ENCODE results near the gene BMF.

The BMF gene

DNA sequence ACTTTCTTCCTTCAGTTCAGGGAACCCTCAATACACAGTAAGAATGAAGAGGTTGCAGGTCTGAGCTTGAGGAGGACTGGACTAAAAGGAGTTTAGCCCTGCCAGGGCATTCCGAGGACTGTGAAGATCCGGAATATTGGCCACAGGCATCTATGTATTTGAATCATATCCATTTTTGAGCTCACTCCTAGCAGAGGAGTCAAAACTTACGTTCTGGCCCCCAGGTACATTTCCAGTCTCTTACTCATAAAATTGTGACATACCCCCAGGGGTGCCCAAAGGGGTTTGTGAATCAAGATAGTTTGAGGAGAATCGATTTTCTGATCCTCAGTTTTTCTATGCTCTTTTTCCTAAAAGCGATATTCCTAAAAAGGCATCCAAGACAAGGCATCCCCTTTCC lies 42.1 kb downstream of the BMF start:
- Histone ChIP-seq H3K36me3 (ENCODE audit: insufficient read depth, low read length) (no peaks in the 10 kb centered on the region), H3K27me3 (ENCODE audit: control insufficient read depth in 1 of 2, insufficient read depth in 2 of 2, low read length in 2 of 2) (no peaks in the 10 kb centered on the region), H3K27ac (ENCODE audit: low read depth, low read length) (no peak overlapping the region), H3K4me3 (ENCODE audit: low read depth in 1 of 2, low read length in 2 of 2) (no peak overlapping the region), H3K9ac (ENCODE audit: low read length) (no peak overlapping the region), H3K9me3 (ENCODE audit: low read length) (no peaks in the 10 kb centered on the region), H3K4me1 (ENCODE audit: insufficient read depth, low read length) (peaks cover 29% of the 10 kb centered on the region)

DNA sequence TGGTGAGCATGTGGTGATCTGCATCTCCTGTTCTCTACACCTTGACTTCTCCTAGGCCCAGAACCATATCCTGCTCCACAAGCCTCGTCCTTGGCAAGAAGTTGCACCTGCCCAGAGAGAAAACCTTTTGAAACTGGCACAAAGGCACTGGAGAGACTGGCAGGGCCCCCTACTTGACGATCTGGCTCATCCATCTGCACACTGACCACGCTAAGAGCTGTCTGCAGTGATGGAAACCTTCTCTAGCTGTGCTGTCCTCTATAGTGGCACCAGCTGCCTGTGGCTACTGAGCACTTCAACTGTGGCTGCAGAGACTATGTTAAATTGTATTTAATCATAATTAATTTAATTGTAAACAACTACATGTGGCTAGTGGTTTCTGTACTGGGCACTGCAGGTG lies 43.5 kb downstream of the BMF start:
- no peak overlapping the region for H3K9ac ChIP-seq (ENCODE audit: low read length)
- no peaks in the 10 kb centered on the region for H3K9me3 ChIP-seq (ENCODE audit: low read length)
- H3K27ac ChIP-seq (ENCODE audit: low read depth, low read length), result no peak overlapping the region
- no peaks in the 10 kb centered on the region for H3K36me3 ChIP-seq (ENCODE audit: insufficient read depth, low read length)
- H3K4me1 ChIP-seq (ENCODE audit: insufficient read depth, low read length), result peaks cover 29% of the 10 kb centered on the region
- H3K27me3 ChIP-seq (ENCODE audit: control insufficient read depth in 1 of 2, insufficient read depth in 2 of 2, low read length in 2 of 2), result no peaks in the 10 kb centered on the region
- H3K4me3 ChIP-seq (ENCODE audit: low read depth in 1 of 2, low read length in 2 of 2), result no peak overlapping the region

DNA sequence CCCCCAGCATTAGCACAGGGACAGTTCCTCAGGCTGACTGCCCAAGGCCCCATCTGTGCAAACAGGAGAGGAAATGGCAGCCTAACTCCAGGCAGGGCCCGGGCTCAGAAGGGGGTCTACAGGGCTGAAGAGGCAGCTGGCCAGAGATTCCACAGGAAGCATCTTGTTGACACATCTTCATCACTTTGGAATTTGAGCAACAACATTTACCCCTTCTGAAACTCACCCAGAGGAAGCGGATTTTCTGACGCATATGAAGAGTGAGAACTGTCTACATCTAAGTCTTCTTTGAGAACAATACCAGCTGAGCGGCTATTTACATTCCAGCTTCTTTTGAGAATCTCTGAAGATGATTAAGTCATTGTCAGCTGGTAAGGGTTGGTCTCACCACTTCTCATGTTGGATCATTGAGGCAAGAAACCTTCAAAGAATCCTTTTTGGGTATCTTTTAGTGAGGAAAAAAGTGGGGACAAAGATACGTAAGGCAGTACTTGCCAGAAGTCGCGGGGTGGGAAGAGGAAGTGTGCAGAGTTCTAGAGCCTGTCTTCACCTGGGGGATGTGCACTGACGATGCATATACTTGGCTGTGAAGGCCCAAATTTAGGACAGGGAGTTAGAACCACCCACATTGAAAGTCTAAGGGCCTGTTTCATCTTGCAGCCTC lies 44.3 kb downstream of the BMF start:
- Histone ChIP-seq H3K36me3 (ENCODE audit: insufficient read depth, low read length) (no peaks in the 10 kb centered on the region), H3K9ac (ENCODE audit: low read length) (no peak overlapping the region), H3K27me3 (ENCODE audit: control insufficient read depth in 1 of 2, insufficient read depth in 2 of 2, low read length in 2 of 2) (no peaks in the 10 kb centered on the region), H3K4me1 (ENCODE audit: insufficient read depth, low read length) (peaks cover 21% of the 10 kb centered on the region), H3K4me3 (ENCODE audit: low read depth in 1 of 2, low read length in 2 of 2) (no peak overlapping the region), H3K27ac (ENCODE audit: low read depth, low read length) (no peak overlapping the region), H3K9me3 (ENCODE audit: low read length) (no peaks in the 10 kb centered on the region)

DNA sequence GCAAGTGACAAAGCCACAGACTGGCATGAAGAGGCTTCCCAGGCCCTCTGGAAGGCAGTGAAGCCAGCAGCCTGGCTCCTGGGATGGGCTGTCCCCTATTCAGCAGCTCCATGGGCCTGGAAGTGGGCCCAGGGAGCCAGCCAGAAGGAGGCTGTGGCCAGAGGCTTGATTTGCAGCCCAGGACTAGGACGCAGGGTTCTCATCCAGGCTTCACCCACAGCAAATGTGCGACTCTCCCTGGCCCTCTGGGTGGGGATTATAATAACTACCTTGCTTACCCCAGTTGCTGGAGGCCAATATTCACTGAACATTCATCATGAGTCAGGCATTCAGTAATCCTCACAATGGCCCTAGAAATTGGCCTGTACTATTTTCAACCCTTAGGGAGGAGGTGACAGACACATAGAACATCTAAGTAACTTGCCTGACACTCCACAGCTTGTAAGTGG lies 45.1 kb downstream of the BMF start:
- Histone ChIP-seq H3K4me3 (ENCODE audit: low read depth in 1 of 2, low read length in 2 of 2) (no peak overlapping the region), H3K9ac (ENCODE audit: low read length) (no peak overlapping the region), H3K4me1 (ENCODE audit: insufficient read depth, low read length) (peaks cover 18% of the 10 kb centered on the region), H3K27ac (ENCODE audit: low read depth, low read length) (no peak overlapping the region), H3K36me3 (ENCODE audit: insufficient read depth, low read length) (no peaks in the 10 kb centered on the region), H3K9me3 (ENCODE audit: low read length) (no peaks in the 10 kb centered on the region), H3K27me3 (ENCODE audit: control insufficient read depth in 1 of 2, insufficient read depth in 2 of 2, low read length in 2 of 2) (no peaks in the 10 kb centered on the region)

DNA sequence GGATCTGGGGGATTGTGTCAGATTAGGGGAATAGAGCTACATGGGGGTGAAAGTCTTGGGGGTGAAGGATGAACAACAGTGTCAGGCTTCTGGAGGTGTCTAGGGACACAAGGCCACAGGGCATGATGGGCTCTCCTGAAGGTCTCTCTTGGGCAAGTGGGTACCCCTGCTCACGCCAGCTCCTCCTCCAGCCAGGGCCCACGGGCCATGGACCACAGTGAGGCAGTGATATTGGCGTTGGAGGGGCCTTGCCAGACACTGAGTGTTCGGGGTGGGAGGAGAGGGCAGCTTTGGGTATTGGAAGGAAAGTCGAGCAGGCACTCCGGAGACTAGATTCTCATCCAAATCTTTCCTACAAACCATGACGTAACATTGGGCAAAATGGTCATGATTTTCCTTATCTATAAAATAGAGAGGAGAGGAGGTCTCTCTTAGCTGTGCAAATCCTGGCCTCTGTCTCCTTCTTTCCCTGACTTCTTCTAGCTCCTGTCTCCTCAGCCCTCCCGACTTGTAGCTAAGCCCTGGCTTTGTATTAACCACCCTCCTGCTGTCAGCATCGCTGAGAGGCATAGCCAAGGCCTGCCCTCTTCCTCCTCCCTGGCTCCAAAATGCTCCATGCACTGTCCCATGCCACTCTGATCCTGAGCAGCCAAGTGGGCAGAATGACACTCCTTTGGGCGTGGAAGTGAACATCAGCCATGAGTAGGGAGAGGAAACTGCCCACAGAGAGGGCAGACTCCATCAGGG lies 45.7 kb downstream of the BMF start:
- Histone ChIP-seq H3K9me3 (ENCODE audit: low read length) (no peaks in the 10 kb centered on the region), H3K4me1 (ENCODE audit: insufficient read depth, low read length) (peaks cover 18% of the 10 kb centered on the region), H3K27me3 (ENCODE audit: control insufficient read depth in 1 of 2, insufficient read depth in 2 of 2, low read length in 2 of 2) (no peaks in the 10 kb centered on the region), H3K27ac (ENCODE audit: low read depth, low read length) (no peak overlapping the region), H3K9ac (ENCODE audit: low read length) (no peak overlapping the region), H3K36me3 (ENCODE audit: insufficient read depth, low read length) (no peaks in the 10 kb centered on the region), H3K4me3 (ENCODE audit: low read depth in 1 of 2, low read length in 2 of 2) (no peak overlapping the region)

DNA sequence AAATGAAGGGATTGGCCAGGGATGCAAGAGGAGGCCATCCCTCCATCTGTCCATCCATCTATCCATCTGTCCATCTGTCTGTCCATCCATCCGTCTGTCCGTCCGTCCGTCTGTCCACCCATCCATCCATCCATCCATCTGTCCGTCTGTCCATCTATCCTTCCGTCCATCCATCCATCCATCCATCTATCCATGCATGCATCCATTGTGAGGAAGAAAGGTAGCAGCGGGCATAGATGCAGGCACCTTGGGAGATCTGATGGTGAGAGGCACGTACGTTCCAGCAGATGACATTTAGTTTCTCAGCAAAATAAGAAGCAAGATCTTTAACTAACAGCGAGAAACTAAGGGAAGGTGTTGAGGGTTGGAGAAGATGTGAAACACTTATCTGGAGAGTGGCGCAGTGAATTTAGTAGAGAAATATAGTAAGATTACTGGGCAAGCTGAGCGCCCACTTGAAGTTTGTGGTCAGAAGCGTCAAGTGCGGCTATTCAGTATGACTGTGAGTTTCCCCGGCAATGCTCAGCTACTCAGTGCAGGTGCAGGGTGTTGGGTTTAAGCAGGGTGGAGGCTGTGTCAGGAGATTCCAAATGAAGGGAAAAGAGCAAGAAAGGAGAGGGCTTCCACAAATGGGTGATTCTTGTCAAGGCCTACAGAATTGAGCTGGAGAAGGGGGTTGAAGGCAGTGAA lies 47.3 kb downstream of the BMF start:
- Histone ChIP-seq H3K9ac (ENCODE audit: low read length) (no peak overlapping the region), H3K9me3 (ENCODE audit: low read length) (no peaks in the 10 kb centered on the region), H3K27me3 (ENCODE audit: control insufficient read depth in 1 of 2, insufficient read depth in 2 of 2, low read length in 2 of 2) (no peaks in the 10 kb centered on the region), H3K4me3 (ENCODE audit: low read depth in 1 of 2, low read length in 2 of 2) (no peak overlapping the region), H3K27ac (ENCODE audit: low read depth, low read length) (no peak overlapping the region), H3K36me3 (ENCODE audit: insufficient read depth, low read length) (no peaks in the 10 kb centered on the region), H3K4me1 (ENCODE audit: insufficient read depth, low read length) (peaks cover 22% of the 10 kb centered on the region)

DNA sequence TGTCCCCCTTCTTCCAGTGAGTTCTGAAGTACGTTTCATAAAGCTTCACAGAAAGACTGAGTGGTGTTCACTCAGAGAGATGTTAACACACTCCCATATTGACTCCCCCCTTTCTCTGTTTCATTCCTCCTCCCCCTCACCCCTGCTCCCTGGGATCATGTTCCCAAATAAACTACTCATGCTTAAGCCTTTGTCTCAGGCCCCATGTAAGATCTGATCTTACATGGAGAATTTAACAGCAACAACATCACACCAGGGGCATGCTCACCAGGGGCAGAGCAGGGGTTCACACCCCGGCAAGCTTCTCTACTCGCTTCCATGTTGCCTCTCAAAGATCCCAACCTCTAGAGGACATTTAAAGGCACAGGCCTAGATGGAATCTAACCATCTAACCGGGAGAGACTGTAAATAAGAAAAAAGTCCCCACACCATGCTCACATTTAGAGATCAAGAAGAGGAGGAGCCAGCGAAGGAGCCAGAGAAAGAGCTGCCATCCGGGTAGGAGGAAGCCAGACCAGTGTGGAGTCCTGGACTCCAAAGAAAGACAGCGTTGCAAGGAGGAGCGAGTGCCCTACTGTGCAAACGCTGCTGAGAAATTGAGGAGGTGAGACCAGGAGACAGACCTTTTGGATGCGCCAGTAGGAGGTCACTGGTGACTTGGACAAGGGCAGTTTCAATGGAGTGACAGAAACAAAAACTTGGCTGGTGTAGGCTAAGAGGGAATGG lies 48.3 kb downstream of the BMF start:
- no peak overlapping the region for H3K4me3 ChIP-seq (ENCODE audit: low read depth in 1 of 2, low read length in 2 of 2)
- H3K4me1 ChIP-seq (ENCODE audit: insufficient read depth, low read length), result peaks cover 31% of the 10 kb centered on the region
- no peaks in the 10 kb centered on the region for H3K27me3 ChIP-seq (ENCODE audit: control insufficient read depth in 1 of 2, insufficient read depth in 2 of 2, low read length in 2 of 2)
- H3K9ac ChIP-seq (ENCODE audit: low read length), result no peak overlapping the region
- H3K9me3 ChIP-seq (ENCODE audit: low read length), result no peaks in the 10 kb centered on the region
- no peaks in the 10 kb centered on the region for H3K36me3 ChIP-seq (ENCODE audit: insufficient read depth, low read length)
- no peak overlapping the region for H3K27ac ChIP-seq (ENCODE audit: low read depth, low read length)

DNA sequence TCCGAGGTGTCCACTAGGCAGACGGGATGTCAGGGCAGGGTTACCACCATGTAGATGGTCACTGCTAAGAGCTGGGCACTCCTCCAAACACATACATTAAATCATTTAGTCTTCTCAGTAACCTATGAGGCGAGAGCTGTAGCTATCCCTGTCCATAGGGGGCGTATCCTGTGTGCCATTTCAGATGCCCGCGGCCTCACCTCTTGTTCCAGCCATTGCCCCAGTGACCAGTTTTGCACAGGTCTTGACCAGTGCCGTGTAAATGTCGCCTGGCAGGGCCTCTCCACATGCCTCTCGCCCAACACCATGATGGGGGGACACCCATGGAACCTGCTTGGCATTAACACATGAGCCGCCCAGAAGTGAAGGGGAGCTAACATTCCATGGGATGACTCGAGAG lies 48.9 kb downstream of the BMF start:
- Histone ChIP-seq H3K27ac (ENCODE audit: low read depth, low read length) (no peak overlapping the region), H3K9me3 (ENCODE audit: low read length) (no peaks in the 10 kb centered on the region), H3K4me1 (ENCODE audit: insufficient read depth, low read length) (peaks cover 37% of the 10 kb centered on the region), H3K4me3 (ENCODE audit: low read depth in 1 of 2, low read length in 2 of 2) (no peak overlapping the region), H3K27me3 (ENCODE audit: control insufficient read depth in 1 of 2, insufficient read depth in 2 of 2, low read length in 2 of 2) (no peaks in the 10 kb centered on the region), H3K9ac (ENCODE audit: low read length) (no peak overlapping the region), H3K36me3 (ENCODE audit: insufficient read depth, low read length) (no peaks in the 10 kb centered on the region)

DNA sequence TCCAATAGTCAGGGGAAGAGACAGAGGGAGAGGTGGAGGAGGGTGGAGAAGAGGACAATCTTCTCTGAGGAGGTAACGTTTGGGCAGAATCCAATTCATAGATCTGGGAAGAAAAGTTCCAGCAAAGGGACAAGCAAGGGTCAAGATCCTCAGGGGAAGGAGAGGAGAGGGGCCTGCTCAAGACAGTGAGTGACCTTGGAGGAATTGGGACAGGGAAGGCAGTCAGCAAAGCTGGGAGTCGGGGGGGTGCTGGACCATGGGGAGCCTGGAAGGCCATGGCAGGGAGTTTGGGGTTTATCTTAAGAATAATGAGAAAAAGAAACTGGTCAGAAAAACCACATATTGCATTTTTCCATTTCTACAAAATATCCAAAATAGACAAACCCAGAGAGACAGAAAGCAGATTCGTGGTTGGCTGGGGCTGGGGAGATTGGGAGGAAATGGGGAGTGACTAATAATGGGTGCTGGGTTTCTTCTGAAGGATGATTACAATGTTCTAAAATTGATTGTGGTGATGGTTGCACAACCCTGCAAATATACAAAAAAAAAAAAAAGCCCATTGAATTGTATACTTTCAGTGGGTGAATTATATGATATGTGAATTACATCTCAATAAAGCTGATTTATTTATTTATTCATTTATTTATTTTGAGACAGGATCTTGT lies 50.1 kb downstream of the BMF start:
- Histone ChIP-seq H3K4me1 (ENCODE audit: insufficient read depth, low read length) (peaks cover 31% of the 10 kb centered on the region), H3K27me3 (ENCODE audit: control insufficient read depth in 1 of 2, insufficient read depth in 2 of 2, low read length in 2 of 2) (no peaks in the 10 kb centered on the region), H3K9me3 (ENCODE audit: low read length) (no peaks in the 10 kb centered on the region), H3K36me3 (ENCODE audit: insufficient read depth, low read length) (no peaks in the 10 kb centered on the region), H3K9ac (ENCODE audit: low read length) (no peak overlapping the region), H3K27ac (ENCODE audit: low read depth, low read length) (no peak overlapping the region), H3K4me3 (ENCODE audit: low read depth in 1 of 2, low read length in 2 of 2) (no peak overlapping the region)

DNA sequence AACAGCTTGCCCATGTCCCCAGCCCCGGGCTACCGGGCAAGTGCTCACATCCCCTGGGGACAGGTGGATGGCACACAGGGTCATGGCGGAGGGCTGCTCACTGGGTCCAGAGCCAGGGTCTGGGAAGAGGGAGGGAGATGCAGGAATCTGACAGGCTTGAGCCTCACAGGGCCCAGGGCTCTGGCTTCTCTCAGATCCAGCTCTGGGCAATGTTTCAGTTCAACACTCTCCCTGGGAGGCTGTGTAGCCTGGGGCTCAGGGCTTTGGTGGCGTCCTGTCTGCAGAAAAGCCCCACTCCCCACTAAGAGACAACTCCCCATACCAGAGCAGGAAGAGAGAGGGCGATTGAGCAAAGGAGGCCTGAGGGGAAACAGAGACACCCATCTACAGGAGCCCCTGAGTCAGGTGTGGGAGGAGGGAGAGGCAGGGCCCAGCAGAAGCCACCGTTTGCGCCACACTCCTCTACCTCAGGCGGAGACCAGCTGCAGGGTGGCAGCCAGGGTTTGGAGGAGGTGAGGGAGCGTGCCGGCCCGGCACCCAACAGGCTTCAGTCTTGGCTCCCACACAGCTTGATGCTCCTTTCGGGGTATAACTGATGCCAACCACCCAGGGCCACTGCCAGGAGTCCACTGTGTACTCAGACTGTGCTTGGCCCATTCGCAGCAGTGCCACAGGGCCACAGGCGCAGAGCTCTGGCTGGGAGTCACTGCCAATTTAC lies 52.9 kb downstream of the BMF start:
- no peaks in the 10 kb centered on the region for H3K36me3 ChIP-seq (ENCODE audit: insufficient read depth, low read length)
- no peaks in the 10 kb centered on the region for H3K27me3 ChIP-seq (ENCODE audit: control insufficient read depth in 1 of 2, insufficient read depth in 2 of 2, low read length in 2 of 2)
- H3K4me1 ChIP-seq (ENCODE audit: insufficient read depth, low read length), result peaks cover 29% of the 10 kb centered on the region
- no peak overlapping the region for H3K4me3 ChIP-seq (ENCODE audit: low read depth in 1 of 2, low read length in 2 of 2)
- peak overlapping the region; percentile 57 for H3K27ac ChIP-seq (ENCODE audit: low read depth, low read length)
- H3K9ac ChIP-seq (ENCODE audit: low read length), result no peak overlapping the region
- H3K9me3 ChIP-seq (ENCODE audit: low read length), result no peaks in the 10 kb centered on the region
